Erythroblast (primary cell): Measurements from ENCODE around the gene SUN1.

Experiments used
- DNase-seq, 2 experiments: peaks; one replicate each; lab custom pipeline; 2025; lab: John Stamatoyannopoulos, UW
- GATA1 ChIP-seq: IDR thresholded peaks from 2 replicates; pipeline ENCODE4 v1.6.1; 2011; ENCODE audit warnings: low read depth, mild to moderate bottlenecking, control low read depth, low read length, moderate library complexity
- POLR2A ChIP-seq: IDR thresholded peaks from 2 replicates; pipeline ENCODE4 v1.6.1; 2011; ENCODE audit warnings: mild to moderate bottlenecking, low read length

The SUN1 gene

GRCh38 chr7:876972-877311 lies 44.7 kb downstream of the SUN1 start:
- TF ChIP-seq GATA1 (no peak), POLR2A (no peak)
- DNase-seq, result peak; percentile 76 to 84

- TF ChIP-seq GATA1 (no peak), POLR2A (no peak)
- DNase-seq, result peak; percentile 76 to 79
These were observed 45.3 kb downstream of the SUN1 start for GRCh38 chr7:877312-878232.

DNA sequence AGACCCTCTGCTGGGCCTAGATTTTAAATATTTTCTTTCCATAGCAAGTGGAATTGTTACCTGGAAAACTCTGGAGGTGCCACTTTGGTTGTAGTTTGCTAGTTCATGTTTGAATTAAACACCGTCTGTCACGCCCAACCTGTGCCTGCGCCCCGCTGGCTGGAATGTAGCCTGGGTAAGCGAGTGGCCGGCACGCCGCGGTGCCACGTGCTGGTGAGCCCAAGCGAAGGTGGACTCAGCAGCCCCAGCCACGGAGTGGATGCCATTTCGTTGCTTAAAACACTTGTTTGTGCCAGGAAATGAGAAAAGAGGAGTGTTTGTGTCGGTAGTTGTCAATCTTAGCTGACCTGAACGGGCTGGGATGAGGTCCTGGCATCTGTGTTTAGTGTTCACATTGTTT lies 46.8 kb downstream of the SUN1 start:
- TF ChIP-seq POLR2A (no peak), GATA1 (no peak)
- DNase-seq, result no peak

- TF ChIP-seq POLR2A (no peak), GATA1 (no peak)
- no peak for DNase-seq
These were observed 47.4 kb downstream of the SUN1 start for GRCh38 chr7:879706-880105.

- DNase-seq, result no peak
- TF ChIP-seq GATA1 (no peak), POLR2A (no peak)
These were observed 48.2 kb downstream of the SUN1 start for GRCh38 chr7:880450-880849.

- no peak for TF ChIP-seq GATA1
- TF ChIP-seq POLR2A, result no peak
- no peak for DNase-seq
These were observed 49.4 kb downstream of the SUN1 start for GRCh38 chr7:881441-882234.

GRCh38 chr7:882336-883035 lies 50.2 kb downstream of the SUN1 start:
- TF ChIP-seq GATA1 (no peak), POLR2A (no peak)
- no peak for DNase-seq

GRCh38 chr7:883055-884021 lies 51.1 kb downstream of the SUN1 start:
- no peak for TF ChIP-seq POLR2A
- no peak for DNase-seq

DNA sequence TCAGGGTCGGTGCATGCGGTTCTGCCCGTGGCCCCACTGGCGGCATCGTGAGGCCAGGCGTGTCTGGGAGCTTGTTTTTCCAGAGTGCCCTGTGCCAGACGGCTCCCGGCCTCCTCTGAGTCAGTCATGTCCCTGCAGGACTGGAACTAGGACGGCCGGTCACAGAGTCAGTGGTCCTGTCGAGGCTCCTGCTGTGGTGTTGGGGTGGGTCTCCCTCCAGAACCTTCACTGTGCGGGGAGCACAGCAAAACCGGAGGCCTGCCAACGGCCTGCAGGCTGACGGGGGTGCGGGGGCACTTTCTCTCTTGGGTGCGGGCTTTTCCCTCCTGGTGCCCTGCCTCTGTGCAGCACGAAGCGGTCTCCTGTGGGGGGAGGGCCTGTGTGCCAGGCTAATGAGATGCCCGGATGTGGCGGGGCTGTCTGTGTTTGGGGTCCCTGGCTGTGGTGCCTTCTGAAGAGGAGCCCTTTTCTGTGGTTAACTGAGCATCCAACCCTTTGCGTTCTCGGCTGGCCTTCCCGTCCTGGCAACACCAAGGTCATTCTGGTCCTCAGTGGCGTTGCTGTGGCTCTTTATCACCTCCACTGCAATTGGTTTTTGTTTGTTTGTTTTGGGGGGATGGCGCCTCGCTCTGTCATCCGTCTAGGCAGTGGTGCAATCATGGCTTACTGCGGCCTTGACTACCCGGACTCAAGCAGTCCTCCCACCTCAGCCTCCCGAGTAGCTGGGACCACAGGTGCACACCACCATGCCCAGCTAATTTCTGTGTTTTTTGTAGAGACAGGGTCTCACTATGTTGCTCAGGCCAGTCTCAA lies 52.1 kb downstream of the SUN1 start:
- TF ChIP-seq POLR2A (no peak), GATA1 (no peak)
- DNase-seq, result no peak

DNA sequence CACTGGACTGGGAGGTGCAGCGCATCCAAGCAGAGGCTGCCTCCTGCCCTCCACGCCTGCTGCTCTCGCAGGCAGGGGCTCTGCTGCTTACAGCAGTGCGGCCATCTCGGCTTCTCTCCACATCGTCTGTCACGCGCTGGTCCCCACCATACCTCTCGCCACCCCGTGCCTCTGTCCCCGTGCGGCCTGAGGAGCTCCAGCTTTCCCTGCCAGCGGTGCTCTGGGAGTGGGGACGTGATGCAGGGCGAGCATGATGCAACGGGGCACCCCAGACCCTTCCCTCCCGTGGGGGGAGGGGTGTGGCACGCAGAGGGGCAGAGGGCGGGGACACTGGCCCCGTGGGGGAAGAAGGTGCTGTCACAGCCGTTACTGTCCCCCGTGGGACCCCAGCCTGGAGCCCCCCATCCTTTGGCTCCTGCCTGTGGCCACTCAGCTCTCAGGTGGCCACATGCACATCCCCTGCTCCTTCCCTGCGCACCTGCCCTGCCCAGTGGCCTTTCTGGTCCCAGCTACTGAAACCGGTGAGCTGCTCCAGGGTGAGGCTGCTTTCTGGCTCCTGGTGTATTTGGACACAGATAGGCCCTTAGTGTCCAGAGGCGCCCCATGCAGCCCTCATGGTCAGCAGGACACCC lies 53.1 kb downstream of the SUN1 start:
- TF ChIP-seq GATA1, result no peak
- TF ChIP-seq POLR2A, result no peak
- no peak for DNase-seq

- TF ChIP-seq POLR2A (no peak), GATA1 (no peak)
- no peak for DNase-seq
These were observed 53.8 kb downstream of the SUN1 start for GRCh38 chr7:885893-886625.
